Neuron (in vitro differentiated cells): ENCODE measurements around the gene TFF2.

Experiments
- H2AFZ ChIP-seq: one replicate; pipeline ENCODE4 v1.6.1; 2013; ENCODE audit warnings: low read depth, mild to moderate bottlenecking, inconsistent platforms, low read length, moderate library complexity
- H3K27me3 ChIP-seq: one replicate; pipeline ENCODE4 v1.6.1; 2013; ENCODE audit warnings: low read length; ENCODE audit not compliant: insufficient read depth
- H3K36me3 ChIP-seq: one replicate; pipeline ENCODE4 v1.6.1; 2013; ENCODE audit warnings: low read length; ENCODE audit not compliant: insufficient read depth
- H3K4me1 ChIP-seq: one replicate; pipeline ENCODE4 v1.6.1; 2013; ENCODE audit warnings: low read length; ENCODE audit not compliant: insufficient read depth
- H3K4me3 ChIP-seq: 2 replicates; pipeline ENCODE4 v1.5.1; 2013; ENCODE audit warnings: mild to moderate bottlenecking, low read length, moderate library complexity
- H3K9me3 ChIP-seq: one replicate; pipeline ENCODE4 v1.6.1; 2013; ENCODE audit warnings: low read length

TFF2 gene

DNA sequence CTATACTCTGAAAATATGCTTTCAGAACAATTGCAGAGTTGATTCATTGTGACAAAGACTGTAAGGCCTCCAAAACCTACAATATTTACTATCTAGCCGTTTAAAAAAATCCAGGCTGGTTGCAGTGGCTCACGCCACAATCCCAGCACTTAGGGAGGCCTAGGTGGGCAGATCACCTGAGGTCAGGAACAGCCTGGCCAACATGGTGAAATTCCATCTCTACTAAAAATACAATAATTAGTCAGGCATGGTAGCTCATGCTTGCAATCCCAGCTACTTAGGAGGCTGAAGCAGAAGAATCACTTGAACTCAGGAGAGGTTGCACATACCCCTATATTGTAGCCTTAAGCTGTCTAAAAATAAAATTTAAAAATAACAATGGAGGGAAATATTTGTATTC, 5.3 kb upstream of the TFF2 start:
- no peaks in the 10 kb centered on the region for H3K27me3 ChIP-seq
- no peaks in the 10 kb centered on the region for H3K9me3 ChIP-seq
- no peaks in the 10 kb centered on the region for H3K36me3 ChIP-seq

DNA sequence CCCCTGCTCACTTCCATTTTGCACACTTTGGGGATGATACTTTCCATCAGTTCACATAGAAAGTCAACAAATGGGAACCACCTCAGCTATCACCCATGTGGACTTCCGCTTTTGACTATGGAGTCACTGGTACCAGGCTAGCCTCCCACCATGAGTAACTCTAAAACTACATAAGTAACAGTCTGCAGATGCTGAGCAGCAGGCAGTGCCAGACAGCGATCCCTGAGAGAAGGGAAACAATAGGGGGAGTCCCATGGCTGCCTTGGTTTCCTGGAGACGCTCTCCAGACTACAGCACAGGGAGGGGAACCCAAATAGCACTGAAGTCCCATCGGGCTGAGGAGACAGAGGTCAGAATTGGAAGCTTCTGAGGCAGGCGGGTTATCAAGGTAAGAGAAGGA, 2.8 kb upstream of the TFF2 start:
- no peaks in the 10 kb centered on the region for H3K27me3 ChIP-seq
- no peak overlapping the region for H2AFZ ChIP-seq
- no peaks in the 10 kb centered on the region for H3K9me3 ChIP-seq
- no peak overlapping the region for H3K4me3 ChIP-seq
- H3K4me1 ChIP-seq = no peaks in the 10 kb centered on the region
- no peaks in the 10 kb centered on the region for H3K36me3 ChIP-seq

More for the DNA sequence above, 5.3 kb upstream of the TFF2 start:
- no peak overlapping the region for H2AFZ ChIP-seq
- no peaks in the 10 kb centered on the region for H3K4me1 ChIP-seq
- no peak overlapping the region for H3K4me3 ChIP-seq

DNA sequence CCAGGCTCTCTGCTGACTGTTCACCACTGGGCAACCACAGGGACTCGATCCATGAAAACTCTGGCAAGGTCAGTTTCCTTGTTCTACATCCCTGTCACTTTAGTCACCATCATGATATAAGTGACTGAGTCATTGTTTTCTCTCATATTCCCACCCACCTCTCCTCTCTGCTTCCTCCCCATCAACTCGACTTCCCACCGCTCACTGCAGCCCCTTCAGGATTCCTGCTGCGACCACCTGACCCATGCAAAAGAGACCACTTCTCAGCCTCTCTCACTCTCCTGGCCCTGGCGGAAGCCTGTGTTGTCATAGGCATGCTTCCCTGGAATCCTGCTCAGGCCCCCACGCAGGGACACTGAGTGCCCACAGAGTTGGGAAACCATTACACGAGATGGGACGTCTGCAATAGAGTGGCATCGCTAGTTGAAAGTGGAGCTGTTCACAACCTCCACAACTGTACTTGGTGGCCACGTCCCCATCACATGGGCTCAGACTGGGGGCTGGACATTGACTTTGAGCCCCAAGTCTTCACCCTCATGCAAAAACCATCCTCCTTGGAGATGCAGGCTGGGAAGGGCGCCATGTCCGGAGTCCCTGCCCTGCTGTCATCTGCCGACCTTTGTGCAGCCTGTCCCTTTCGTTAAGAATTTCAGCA, 1.8 kb upstream of the TFF2 start:
- no peaks in the 10 kb centered on the region for H3K9me3 ChIP-seq
- H3K4me3 ChIP-seq = no peak overlapping the region
- H3K27me3 ChIP-seq = no peaks in the 10 kb centered on the region
- H3K36me3 ChIP-seq = no peaks in the 10 kb centered on the region
- no peaks in the 10 kb centered on the region for H3K4me1 ChIP-seq
- no peak overlapping the region for H2AFZ ChIP-seq

- no peak overlapping the region for H3K4me3 ChIP-seq
- no peaks in the 10 kb centered on the region for H3K27me3 ChIP-seq
- no peaks in the 10 kb centered on the region for H3K9me3 ChIP-seq
- H2AFZ ChIP-seq = no peak overlapping the region
- no peaks in the 10 kb centered on the region for H3K36me3 ChIP-seq
- no peaks in the 10 kb centered on the region for H3K4me1 ChIP-seq
These were observed 1.0 kb upstream of the TFF2 start for GRCh38 chr21:42351626-42352440.

DNA sequence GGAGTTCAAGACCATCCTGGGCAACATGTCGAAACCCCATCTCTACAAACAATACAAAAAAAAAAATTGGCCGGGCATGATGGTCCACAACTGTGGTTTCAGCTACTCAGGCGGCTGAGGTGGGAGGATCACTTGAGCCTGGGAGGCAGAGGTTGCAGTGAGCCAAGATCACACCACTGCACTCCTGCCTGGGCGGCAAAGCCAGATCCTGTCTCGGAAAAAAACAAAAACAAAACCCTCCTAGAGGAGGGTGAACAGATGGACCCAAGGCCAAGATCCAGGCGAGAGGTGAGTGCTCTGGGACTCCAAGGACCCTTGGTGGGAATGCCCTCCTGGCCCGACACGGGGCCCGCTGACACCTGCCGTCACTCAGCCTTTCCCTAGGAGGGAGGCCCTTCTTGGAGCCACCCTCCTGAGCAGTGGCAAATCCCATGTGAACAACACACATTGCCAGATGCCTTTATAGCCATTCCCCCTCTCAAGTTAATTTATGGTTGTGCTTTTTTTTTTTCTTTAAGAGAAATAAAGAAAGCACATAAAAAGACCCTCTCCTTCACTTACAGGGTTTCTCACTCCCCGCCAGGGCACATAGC, 380 bp downstream of the TFF2 start:
- Histone ChIP-seq H3K36me3 (no peaks in the 10 kb centered on the region), H3K9me3 (no peaks in the 10 kb centered on the region), H2AFZ (no peak overlapping the region), H3K4me1 (no peaks in the 10 kb centered on the region), H3K27me3 (no peaks in the 10 kb centered on the region), H3K4me3 (no peak overlapping the region)

GRCh38 chr21:42349420-42350317, 1.1 kb downstream of the TFF2 start:
- H3K9me3 ChIP-seq = no peaks in the 10 kb centered on the region
- no peaks in the 10 kb centered on the region for H3K27me3 ChIP-seq

DNA sequence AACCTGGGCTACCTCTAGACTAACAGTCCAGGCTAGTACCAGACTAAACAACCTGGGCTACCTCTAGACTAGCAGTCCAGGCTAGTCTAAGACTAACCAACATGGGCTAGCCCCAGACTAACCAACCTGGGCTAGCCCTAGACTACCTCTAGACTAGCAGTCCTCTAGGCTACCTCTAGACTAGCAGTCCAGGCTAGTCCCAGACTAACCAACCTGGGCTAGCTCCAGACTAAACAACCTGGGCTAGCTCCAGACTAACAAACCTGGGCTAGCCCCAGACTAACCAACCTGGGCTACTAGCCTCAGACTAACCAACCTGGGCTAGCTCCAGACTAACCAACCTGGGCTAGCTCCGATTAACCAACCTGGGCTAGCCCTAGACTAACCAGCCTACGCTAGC, 2.0 kb downstream of the TFF2 start:
- no peaks in the 10 kb centered on the region for H3K9me3 ChIP-seq
- H3K27me3 ChIP-seq = no peaks in the 10 kb centered on the region
- no peaks in the 10 kb centered on the region for H3K4me1 ChIP-seq
- no peak overlapping the region for H2AFZ ChIP-seq
- no peaks in the 10 kb centered on the region for H3K36me3 ChIP-seq
- H3K4me3 ChIP-seq = no peak overlapping the region

More at GRCh38 chr21:42349420-42350317, 1.1 kb downstream of the TFF2 start:
- no peaks in the 10 kb centered on the region for H3K36me3 ChIP-seq
- H3K4me1 ChIP-seq = no peaks in the 10 kb centered on the region
- H3K4me3 ChIP-seq = no peak overlapping the region
- no peak overlapping the region for H2AFZ ChIP-seq

DNA sequence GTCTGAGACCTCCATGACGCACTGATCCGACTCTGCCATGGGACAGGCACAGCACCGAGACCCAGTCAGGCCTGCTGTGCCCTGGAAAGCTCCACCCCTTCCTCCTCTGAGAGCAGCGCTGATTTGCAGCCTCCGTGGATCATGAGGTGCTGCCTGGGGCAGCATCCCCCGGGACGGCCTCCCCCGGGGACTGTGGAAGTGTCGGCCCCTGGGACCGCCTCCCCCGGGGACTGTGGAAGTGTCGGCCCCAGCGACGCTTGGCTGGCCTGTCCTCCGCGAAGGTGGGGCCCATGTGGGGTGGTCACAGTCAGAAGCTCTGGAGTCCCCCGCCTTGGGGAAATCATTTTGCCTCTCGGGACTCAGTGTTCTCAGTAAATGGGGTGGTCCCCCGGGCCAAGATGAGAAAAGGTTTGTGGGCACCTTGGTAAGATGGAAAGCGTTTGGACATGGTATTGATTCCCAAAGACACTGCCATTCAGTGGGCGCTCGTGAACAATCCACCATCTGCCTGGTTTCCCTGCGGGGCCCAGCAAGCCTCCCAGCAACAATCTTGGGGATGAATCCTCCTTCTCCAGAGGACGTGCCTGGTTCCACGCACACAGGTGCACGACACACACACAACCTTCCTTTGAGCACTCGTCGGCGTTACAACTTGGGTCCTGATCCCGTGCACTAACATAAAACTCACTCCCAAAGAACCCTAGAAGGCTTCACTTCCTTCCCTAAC, 3.0 kb downstream of the TFF2 start:
- Histone ChIP-seq H3K36me3 (no peaks in the 10 kb centered on the region), H2AFZ (no peak overlapping the region), H3K9me3 (no peaks in the 10 kb centered on the region), H3K27me3 (no peaks in the 10 kb centered on the region), H3K4me1 (no peaks in the 10 kb centered on the region), H3K4me3 (no peak overlapping the region)

DNA sequence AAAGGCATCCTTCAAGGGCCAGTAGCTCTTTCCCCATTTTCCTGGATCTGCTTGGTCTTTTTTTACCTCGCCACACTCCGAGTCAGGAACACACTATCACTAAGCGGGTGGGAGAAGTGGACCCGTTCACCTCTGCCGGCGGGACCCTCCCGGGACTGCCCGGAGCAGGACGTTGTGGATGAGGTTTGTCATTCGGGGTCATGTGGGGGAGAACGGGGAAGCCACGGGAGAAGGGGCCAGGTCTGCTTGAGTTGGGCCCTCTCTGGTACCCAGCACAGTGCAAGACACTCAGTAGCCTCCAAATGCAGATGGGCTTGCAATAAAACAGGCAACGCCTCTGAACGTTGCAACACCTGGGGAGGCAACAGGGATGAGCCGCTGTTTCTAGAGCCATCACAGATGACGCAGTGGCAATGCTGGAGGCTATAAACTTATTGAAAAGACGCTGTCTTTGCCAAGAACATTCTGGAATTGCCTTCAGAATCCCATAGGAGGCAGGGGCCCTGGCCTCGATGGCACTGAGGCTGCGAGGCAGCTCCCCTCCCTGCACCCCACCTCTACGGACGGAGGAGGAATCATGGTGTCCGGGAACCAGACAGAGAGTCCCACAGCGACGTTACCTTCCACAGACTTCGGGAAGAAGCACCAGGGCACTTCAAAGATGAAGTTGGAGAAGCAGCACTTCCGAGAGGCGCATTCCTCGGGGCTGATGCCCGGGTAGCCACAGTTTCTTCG, 3.8 kb downstream of the TFF2 start:
- Histone ChIP-seq H3K27me3 (no peaks in the 10 kb centered on the region), H2AFZ (no peak overlapping the region), H3K4me3 (no peak overlapping the region), H3K9me3 (no peaks in the 10 kb centered on the region), H3K36me3 (no peaks in the 10 kb centered on the region), H3K4me1 (no peaks in the 10 kb centered on the region)

GRCh38 chr21:42346441-42346840, 4.4 kb downstream of the TFF2 start:
- Histone ChIP-seq H3K4me3 (no peak overlapping the region), H3K36me3 (no peaks in the 10 kb centered on the region), H3K27me3 (no peaks in the 10 kb centered on the region), H3K9me3 (no peaks in the 10 kb centered on the region), H2AFZ (no peak overlapping the region), H3K4me1 (no peaks in the 10 kb centered on the region)

- Histone ChIP-seq H2AFZ (no peak overlapping the region), H3K9me3 (no peaks in the 10 kb centered on the region), H3K27me3 (no peaks in the 10 kb centered on the region), H3K4me3 (no peak overlapping the region), H3K36me3 (no peaks in the 10 kb centered on the region), H3K4me1 (no peaks in the 10 kb centered on the region)
These were observed 6.2 kb downstream of the TFF2 start for GRCh38 chr21:42344631-42345030.

- no peak overlapping the region for H3K4me3 ChIP-seq
- H2AFZ ChIP-seq = no peak overlapping the region
- H3K36me3 ChIP-seq = no peaks in the 10 kb centered on the region
- no peaks in the 10 kb centered on the region for H3K4me1 ChIP-seq
- H3K9me3 ChIP-seq = no peaks in the 10 kb centered on the region
- H3K27me3 ChIP-seq = no peaks in the 10 kb centered on the region
These were observed 6.8 kb downstream of the TFF2 start for GRCh38 chr21:42343963-42344510.
